ENCODE data around the gene RTKN.
"Not testable (repeated sequence)": the region's sequence is repeated elsewhere in the genome, so short reads cannot be mapped to it uniquely, and the experiment has no call there.

Gene RTKN

DNA sequence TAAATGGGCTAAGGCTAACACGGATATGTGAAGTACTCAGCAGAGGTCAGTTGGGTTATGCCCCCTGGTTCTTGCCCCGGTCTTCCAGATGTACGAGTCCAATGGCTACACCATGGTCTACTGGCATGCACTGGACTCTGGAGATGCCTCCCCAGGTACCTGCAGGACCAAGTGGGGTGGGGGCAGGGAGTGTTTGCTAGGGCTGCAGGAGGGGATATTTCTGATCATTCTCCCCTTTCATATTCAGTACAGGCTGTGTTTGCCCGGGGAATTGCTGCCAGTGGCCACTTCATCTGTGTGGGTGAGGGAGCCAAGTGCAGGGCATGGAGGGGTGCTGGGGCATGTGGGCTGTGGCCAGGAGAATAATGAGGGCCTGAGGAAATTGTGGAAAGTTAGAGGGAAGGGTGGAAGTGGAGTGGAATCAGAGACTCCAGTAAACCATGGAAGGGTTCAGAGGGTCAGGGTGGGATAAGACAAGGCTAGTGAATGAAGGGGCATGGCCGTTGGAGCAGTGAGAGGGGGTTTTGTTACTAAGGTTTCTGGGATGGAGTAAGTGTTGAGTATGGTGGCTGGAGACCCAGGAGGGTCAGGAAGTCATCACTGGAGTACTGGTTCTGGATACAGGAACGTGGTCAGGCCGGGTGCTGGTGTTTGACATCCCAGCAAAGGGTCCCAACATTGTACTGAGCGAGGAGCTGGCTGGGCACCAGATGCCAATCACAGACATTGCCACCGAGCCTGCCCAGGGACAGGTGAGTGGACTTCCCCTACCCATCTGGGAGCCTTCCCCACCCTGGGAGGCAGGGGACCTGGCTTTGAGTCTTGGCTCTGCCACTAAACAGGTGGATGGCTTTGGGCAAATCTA is 18.3 kb downstream of the RTKN start:
- no peak for DNase-seq (ENCODE audit: low spot score in 2 of 2)
- H3K27me3 ChIP-seq (ENCODE audit: low read depth) = no peaks in the 10 kb centered on the region
- in situ Hi-C loops (cut with MboI; ENCODE audit: low sequenced_read_pairs) = no loop called here
- no peak overlapping the region for H3K4me3 ChIP-seq
- no peaks in the 10 kb centered on the region; the same call in 1 of the 2 replicates for H3K4me1 ChIP-seq
- H3K36me3 ChIP-seq (replicated peaks) = peaks cover 20% of the 10 kb centered on the region
- H3K9me3 ChIP-seq = no peaks in the 10 kb centered on the region

DNA sequence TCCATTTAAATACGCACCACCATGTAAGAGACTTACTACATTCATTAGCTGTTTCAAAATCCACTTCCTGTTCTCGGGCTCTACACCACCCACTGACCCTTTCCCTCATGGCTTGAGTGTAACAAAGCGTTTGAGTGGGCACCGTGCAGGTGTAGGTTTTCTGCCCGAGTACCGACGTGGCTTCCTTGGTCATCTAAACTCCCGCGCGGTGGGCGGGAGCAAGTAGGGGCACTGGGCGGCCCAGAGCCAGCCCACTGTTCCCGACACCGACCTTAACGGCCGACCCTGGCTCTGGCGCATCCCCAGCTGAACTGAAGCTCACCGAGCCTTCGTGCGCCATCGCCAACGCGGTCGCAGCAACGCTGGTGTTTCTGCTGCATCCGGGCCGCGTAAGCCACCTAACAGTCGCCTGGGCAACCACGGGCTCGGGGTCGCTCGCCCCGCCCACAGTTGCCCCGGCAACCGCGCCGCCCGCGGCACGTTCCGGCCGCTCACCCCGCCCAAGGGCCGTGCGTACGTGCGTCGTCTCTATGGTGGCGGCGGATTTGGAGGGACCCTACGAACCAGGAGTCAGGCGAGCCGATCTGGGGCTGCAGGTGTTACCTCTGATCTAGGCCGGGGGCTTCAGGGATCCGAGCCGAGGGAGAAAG is 20.4 kb downstream of the RTKN start, which contains the start of the genes C2orf81 and WDR54:
TSS of gene C2orf81 (minus strand) at position 399 of the 650 bp plus-strand sequence. CDS start at position 340, 59 bp downstream.
TSS of gene WDR54 (plus strand) at position 510 of the 650 bp plus-strand sequence. CDS start 424 bp downstream, outside the sequence.
- H3K4me1 ChIP-seq = no peaks in the 10 kb centered on the region; the same call in 1 of the 2 replicates
- peaks cover 12% of the 10 kb centered on the region for H3K36me3 ChIP-seq (replicated peaks)
- peak within 1 kb of the TSS; percentile 64 for H3K4me3 ChIP-seq
- H3K9me3 ChIP-seq = no peaks in the 10 kb centered on the region
- peak; percentile 80 to 94 for DNase-seq (ENCODE audit: low spot score in 2 of 2)
- in situ Hi-C loops (cut with MboI; ENCODE audit: low sequenced_read_pairs) = no loop called here
- H3K27me3 ChIP-seq (ENCODE audit: low read depth) = no peaks in the 10 kb centered on the region

DNA sequence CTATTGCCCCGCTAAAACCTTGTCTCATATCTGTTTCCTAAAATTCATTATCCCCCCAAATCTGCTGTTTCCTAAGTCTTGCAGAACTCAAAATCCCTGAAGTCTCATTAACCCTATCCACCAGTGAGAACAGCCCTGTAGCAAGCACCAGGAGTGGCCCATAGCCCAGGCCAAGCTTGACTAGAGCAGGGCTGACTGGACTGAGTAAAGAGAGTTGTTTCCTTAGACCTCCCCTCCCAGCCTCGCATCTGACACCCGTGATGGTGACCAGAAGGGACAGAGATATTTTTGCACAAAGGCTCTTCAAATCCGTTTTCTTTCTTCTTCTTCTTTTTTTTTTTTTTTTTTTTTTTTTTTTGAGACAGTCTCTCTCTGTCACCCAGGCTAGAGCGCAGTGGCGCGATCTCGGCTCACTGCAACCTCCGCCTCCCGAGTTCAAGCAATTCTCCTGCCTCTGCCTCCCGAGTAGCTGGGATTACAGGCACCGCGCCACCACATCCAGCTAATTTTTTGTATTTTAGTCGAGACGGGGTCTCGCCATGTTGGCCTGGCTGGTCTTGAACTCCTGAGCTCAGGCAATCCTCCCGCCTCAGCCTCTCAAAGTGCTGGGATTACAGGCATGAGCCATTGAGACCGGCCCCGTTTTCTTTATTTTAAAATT is 21.2 kb downstream of the RTKN start:
- peak overlapping the region; percentile 64; the same call in 1 of the 2 replicates for H3K4me3 ChIP-seq
- DNase-seq (ENCODE audit: low spot score in 2 of 2); in situ Hi-C loops (cut with MboI; ENCODE audit: low sequenced_read_pairs); H3K36me3 ChIP-seq (replicated peaks); H3K9me3 ChIP-seq; H3K27me3 ChIP-seq (ENCODE audit: low read depth); H3K4me1 ChIP-seq: not testable (repeated sequence)

DNA sequence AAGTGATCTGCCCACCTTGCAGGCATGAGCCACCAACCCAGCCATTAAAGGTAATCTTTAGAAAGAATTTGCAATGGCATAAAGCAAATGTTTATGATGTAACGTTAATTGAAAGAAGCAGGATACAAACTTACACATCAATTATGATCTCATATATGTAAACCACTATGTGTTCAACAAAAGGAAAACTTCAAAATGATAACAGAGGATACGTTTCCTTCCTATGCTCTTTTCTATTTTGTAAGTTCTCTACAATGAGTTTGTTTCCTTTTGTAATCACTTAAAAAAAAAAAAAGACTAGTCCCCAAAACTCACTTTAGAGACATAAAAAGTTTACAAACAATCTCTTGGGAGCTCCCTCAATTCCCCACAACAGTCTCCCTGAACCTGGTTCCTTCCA is 21.7 kb downstream of the RTKN start:
- Histone ChIP-seq H3K4me3 (no peak overlapping the region), H3K4me1 (no peaks in the 10 kb centered on the region; the same call in 1 of the 2 replicates), H3K27me3 (ENCODE audit: low read depth) (no peaks in the 10 kb centered on the region), H3K9me3 (no peaks in the 10 kb centered on the region), H3K36me3 (replicated peaks) (peaks cover 1% of the 10 kb centered on the region; the same call in 1 of the 2 replicates)
- DNase-seq (ENCODE audit: low spot score in 2 of 2) = no peak
- in situ Hi-C loops (cut with MboI; ENCODE audit: low sequenced_read_pairs) = no loop called here

DNA sequence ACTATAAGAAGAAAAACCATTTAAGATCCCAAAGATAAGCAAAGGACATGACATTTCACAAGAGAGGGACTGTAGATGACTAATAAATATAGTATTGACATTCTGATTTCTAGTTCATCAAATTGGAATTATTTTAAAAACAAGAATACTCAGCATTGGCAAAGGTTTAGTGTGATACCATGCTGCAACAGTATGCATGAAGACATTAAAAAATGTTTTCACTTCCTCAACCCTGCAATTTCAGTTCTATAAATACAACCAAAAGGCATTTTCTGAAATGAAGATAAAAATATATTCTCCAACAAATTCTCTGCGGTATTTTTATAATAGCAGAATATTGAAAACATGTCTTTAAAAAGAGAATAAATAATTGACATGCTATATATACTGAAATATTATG is 22.4 kb downstream of the RTKN start:
- H3K27me3 ChIP-seq (ENCODE audit: low read depth) = no peaks in the 10 kb centered on the region
- H3K4me3 ChIP-seq = no peak overlapping the region
- in situ Hi-C loops (cut with MboI; ENCODE audit: low sequenced_read_pairs) = no loop called here
- H3K36me3 ChIP-seq (replicated peaks) = no peaks in the 10 kb centered on the region
- no peak for DNase-seq (ENCODE audit: low spot score in 2 of 2)
- no peaks in the 10 kb centered on the region; the same call in 1 of the 2 replicates for H3K4me1 ChIP-seq
- no peaks in the 10 kb centered on the region for H3K9me3 ChIP-seq

DNA sequence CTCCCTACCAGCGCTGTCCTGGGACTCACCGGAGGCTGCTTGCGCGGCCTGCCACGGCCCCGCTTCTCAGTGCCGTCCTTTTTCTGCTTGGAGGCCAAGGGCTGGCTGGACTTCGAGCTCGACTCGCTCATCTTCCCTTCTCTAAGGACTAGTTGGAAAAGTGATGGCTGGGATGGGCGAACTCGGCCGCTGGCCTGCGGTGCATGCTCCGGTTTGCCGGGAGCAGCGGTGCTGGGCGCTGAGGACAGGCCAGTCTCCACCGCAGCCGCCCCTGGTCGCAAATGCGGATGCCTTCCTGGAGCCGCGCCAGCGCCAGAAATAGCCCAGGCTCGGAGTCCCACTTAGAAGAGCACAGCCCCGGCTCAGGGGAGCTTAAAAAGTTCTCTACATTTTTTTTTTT is 23.4 kb downstream of the RTKN start:
- H3K36me3 ChIP-seq (replicated peaks) = no peaks in the 10 kb centered on the region
- no peak overlapping the region for H3K4me3 ChIP-seq
- DNase-seq (ENCODE audit: low spot score in 2 of 2) = peak in 1 of 2 experiments; percentile 38
- in situ Hi-C loops (cut with MboI; ENCODE audit: low sequenced_read_pairs) = no loop called here
- H3K9me3 ChIP-seq = no peaks in the 10 kb centered on the region
- no peaks in the 10 kb centered on the region; the same call in 1 of the 2 replicates for H3K4me1 ChIP-seq
- H3K27me3 ChIP-seq (ENCODE audit: low read depth) = no peaks in the 10 kb centered on the region

DNA sequence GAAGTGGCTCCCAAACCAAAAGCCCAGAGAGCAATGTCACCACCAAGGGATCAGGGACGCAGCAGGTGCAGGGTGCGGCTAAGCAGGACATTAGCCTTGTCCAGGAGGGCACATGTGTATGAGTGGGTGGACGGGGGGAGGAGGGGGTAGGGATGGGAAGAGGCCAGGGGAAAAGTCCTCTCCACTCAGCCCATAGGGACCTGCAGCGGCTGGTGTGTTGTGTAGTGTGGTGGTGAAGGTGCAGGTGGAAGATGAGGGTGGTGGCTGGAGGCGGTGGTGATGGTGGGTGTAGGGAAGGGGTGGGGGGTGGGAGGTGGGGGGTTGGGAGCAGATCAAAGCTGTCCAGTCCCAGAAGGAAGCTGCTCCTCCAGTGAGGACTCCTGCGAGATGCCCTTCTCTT is 24.0 kb downstream of the RTKN start:
- no peaks in the 10 kb centered on the region for H3K9me3 ChIP-seq
- H3K4me1 ChIP-seq = no peaks in the 10 kb centered on the region; the same call in 1 of the 2 replicates
- no peak for DNase-seq (ENCODE audit: low spot score in 2 of 2)
- no peaks in the 10 kb centered on the region for H3K36me3 ChIP-seq (replicated peaks)
- H3K27me3 ChIP-seq (ENCODE audit: low read depth) = no peaks in the 10 kb centered on the region
- in situ Hi-C loops (cut with MboI; ENCODE audit: low sequenced_read_pairs) = no loop called here
- H3K4me3 ChIP-seq = no peak overlapping the region

DNA sequence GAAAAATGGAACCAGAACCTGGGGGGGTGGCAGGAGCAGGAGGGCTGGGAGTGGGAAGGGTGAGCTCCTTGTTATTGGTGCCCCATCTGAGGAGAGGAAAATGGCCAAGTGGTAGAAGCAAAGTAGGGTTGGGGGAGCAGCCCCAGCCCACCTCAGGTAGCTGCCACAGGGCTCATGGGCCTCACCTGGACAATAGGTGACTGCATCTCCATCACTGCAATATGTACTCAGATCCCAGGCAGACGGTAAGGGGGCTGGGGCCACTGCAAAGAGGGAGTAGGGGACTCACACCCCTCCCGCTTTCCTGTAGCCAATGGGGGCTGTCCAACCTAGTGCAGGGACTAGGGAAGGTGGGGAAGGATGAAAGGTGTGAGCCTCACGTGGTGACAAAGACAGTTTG is 24.5 kb downstream of the RTKN start:
- Histone ChIP-seq H3K36me3 (replicated peaks) (no peaks in the 10 kb centered on the region), H3K4me1 (no peaks in the 10 kb centered on the region; the same call in 1 of the 2 replicates), H3K4me3 (no peak overlapping the region), H3K27me3 (ENCODE audit: low read depth) (no peaks in the 10 kb centered on the region), H3K9me3 (no peaks in the 10 kb centered on the region)
- in situ Hi-C loops (cut with MboI; ENCODE audit: low sequenced_read_pairs) = no loop called here
- no peak for DNase-seq (ENCODE audit: low spot score in 2 of 2)

DNA sequence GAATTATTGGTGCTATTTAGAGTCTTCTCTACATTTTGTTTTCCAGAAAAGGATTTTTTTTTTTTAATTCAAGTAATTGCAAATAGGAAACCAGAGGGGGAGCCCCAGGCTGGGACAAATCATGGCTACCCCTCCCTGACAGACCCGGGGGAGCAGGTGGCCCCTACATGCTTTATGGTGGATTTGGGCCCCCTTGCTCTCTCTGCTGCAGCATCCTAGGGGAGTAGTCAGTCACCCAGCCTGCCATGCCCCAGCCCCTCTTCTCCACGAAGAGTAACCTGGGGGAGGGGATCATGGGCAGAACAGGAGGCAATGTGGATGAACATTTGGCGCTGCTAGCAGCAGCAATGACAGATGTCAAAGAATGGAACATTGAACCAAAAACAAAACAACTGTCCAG is 25.0 kb downstream of the RTKN start:
- Histone ChIP-seq H3K36me3 (replicated peaks) (no peaks in the 10 kb centered on the region), H3K9me3 (no peaks in the 10 kb centered on the region), H3K4me1 (no peaks in the 10 kb centered on the region), H3K27me3 (ENCODE audit: low read depth) (no peaks in the 10 kb centered on the region), H3K4me3 (no peak overlapping the region)
- in situ Hi-C loops (cut with MboI; ENCODE audit: low sequenced_read_pairs) = no loop called here
- no peak for DNase-seq (ENCODE audit: low spot score in 2 of 2)

DNA sequence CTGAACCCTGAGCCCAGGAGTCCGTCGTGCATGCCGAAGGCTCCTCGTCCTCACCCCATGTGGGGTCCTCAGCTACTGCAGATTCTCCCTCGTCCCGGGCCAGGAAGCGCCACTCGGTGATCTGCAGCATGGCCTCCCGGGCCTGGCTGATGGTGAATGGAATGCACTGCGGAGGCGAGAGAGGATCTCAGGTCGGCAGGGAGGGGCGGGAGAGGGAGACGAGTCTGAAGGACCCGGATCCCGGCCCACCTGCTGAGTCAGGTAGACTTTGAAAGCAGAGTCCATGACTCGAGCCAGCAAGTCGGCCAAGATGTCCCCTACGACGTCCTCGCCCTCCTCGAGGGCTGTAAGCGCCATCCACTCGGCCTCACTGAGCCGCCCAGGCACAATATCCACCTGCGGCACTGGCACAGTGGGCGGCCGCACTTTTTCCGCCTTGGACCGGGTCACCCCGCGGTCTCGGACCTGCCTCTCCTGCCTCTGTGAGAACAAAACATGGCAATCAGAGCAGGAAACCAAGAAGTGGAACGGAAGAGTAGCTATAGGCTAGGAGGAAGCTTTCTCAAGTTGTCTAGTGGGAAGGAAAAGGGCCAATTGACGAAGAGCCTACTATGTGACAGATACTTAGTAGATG is 25.9 kb downstream of the RTKN start:
- in situ Hi-C loops (cut with MboI; ENCODE audit: low sequenced_read_pairs) = no loop called here
- no peak for DNase-seq (ENCODE audit: low spot score in 2 of 2)
- H3K4me3 ChIP-seq = no peak overlapping the region
- H3K27me3 ChIP-seq (ENCODE audit: low read depth) = no peaks in the 10 kb centered on the region
- H3K9me3 ChIP-seq = no peaks in the 10 kb centered on the region
- no peaks in the 10 kb centered on the region for H3K4me1 ChIP-seq
- H3K36me3 ChIP-seq (replicated peaks) = no peaks in the 10 kb centered on the region

DNA sequence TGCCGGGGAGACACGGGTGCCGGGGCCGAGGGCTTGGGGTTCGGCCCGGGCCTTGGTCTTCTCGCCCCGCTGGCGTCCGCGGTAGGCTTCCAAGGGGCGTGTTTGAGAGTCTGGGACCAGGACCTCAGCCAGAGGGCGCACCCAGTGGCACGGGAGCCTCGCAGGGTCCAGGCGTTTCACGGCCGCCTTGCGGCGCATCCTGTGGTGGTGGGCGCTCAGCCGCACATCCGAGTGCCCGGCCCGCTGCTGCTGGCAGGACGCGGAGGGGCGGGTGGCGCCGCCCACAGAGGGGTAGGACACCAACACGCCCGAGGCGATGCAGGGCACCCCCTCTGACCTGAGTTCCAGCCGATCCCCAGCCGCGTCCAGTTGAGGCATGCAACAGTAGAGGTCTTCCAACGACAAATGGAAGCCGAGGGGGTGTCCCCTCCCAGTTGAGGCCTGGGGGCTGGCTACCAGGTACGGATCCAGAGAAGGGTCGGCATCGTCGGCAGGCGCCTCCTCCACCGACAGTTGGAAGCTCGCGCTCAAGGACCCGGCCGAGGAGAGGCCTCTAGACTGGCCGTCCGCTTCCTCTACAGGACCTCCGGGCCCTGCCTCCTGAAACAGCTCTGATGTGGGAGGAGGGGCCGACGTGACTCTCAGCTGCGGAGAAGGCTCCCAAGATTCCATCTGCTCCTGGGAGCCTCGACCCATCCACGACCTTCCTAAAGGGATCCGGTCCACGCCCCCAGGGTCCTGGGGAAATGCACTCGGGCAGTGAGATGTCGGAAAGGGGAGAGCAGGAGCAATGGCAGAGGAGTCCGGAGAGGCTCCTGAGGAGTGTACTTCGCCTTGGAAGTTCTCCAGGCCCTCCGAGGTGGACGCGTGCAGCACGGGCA is 26.6 kb downstream of the RTKN start:
- H3K4me3 ChIP-seq = no peak overlapping the region
- DNase-seq (ENCODE audit: low spot score in 2 of 2) = no peak

DNA sequence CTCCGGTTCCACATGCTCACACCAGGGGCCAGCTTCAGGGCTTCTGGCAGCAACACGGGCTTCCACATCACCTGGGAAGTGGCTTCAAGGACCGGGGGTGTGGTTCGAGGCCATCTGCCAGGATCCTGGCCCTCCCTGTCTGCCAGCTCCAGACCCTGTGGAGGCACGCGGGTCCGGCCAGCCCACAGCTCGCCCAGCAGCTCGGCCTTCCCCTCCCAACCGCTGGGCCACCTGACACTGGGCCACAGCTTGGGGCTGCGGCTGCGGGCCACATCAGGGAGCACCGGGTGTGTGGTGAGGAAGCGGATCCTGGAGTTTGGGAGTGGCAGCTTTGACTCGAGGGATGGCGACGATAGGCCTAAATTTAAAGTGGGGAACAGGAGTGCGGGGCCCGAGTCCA is 27.3 kb downstream of the RTKN start:
- in situ Hi-C loops (cut with MboI; ENCODE audit: low sequenced_read_pairs) = no loop called here
- Histone ChIP-seq H3K4me3 (no peak overlapping the region), H3K4me1 (no peaks in the 10 kb centered on the region), H3K9me3 (no peaks in the 10 kb centered on the region), H3K36me3 (replicated peaks) (no peaks in the 10 kb centered on the region), H3K27me3 (ENCODE audit: low read depth) (no peaks in the 10 kb centered on the region)
- DNase-seq (ENCODE audit: low spot score in 2 of 2) = no peak

More for the DNA sequence above, 26.6 kb downstream of the RTKN start:
- H3K36me3 ChIP-seq (replicated peaks) = no peaks in the 10 kb centered on the region
- in situ Hi-C loops (cut with MboI; ENCODE audit: low sequenced_read_pairs) = no loop called here
- H3K4me1 ChIP-seq = no peaks in the 10 kb centered on the region
- no peaks in the 10 kb centered on the region for H3K9me3 ChIP-seq
- H3K27me3 ChIP-seq (ENCODE audit: low read depth) = no peaks in the 10 kb centered on the region
